Body of pancreas (tissue), 4 donors: Measurements from ENCODE around the gene TBK1. TPM values are rescaled to one million over a fixed set of nuclear protein-coding genes. Genes with fewer than 3 reads are reported as not detected.

Experiments used
- ATAC-seq: fragments of 150-250 bp; one replicate; pipeline ENCODE4 v1.9.1; 2016
- DNase-seq, 4 donors: peaks; one replicate each; pipeline ENCODE4 v3.0.0-alpha.2; 2019
- H3K27ac ChIP-seq, 4 donors: fragments of 200-600 bp; sonication (generic); 1 replicate in 3 of 4; 2 replicates in 1 of 4; pipeline versions ENCODE4 v1.5.1 to v1.6.1; 2016 to 2019; ENCODE audit warnings: mild to moderate bottlenecking in 1 of 4, mixed read lengths in 1 of 4, moderate library complexity in 1 of 4
- H3K27me3 ChIP-seq, 2 donors: fragments of 200-600 bp; sonication (generic); one replicate each; pipeline ENCODE4 v1.6.0; 2016; ENCODE audit warnings: mild to moderate bottlenecking in 1 of 2
- H3K36me3 ChIP-seq, 2 donors: fragments of 200-600 bp; sonication (generic); replicated peaks in 1 of 2; 2 replicates each; pipeline ENCODE4 v1.5.1; 2016; ENCODE audit warnings: low read depth in 2 of 2; ENCODE audit not compliant: insufficient read depth in 1 of 2
- H3K4me1 ChIP-seq: fragments of 200-600 bp; sonication (generic); one replicate; pipeline ENCODE4 v1.6.0; 2016
- H3K4me3 ChIP-seq, 2 donors: fragments of 200-600 bp; sonication (generic); 1 replicate in 1 of 2; 2 replicates in 1 of 2; pipeline ENCODE4 v1.5.1; 2016 to 2019
- H3K9me3 ChIP-seq, 3 donors: fragments of 200-600 bp; sonication (generic); 1 replicate in 2 of 3; 2 replicates in 1 of 3; pipeline ENCODE4 v1.5.1; 2016
- CTCF ChIP-seq, 7 experiments: fragments of 450-650 bp in 4 of 7; fragments of 200-600 bp in 3 of 7; sonication (generic) in 3 of 7; IDR thresholded peaks; one replicate each; pipeline ENCODE4 v1.5.1; 2016 to 2019; ENCODE audit warnings: antibody characterized with exemption in 7 of 7
- POLR2A ChIP-seq, 3 donors: fragments of 450-650 bp; IDR thresholded peaks; one replicate each; pipeline ENCODE4 v1.6.1; 2016; ENCODE audit warnings: antibody characterized with exemption in 3 of 3, mild to moderate bottlenecking in 2 of 3
- WGBS, 2 donors: methylation state at CpG; one replicate each; pipeline ENCODE4 v1.1.5; 2017; 5-methylcytosine and 5-hydroxymethylcytosine counted together
- intact Hi-C: fragments of 100-400 bp; cut with DNase I; formaldehyde crosslinking; loops from one replicate; pipeline ENCODE4 v1.15.1; 2023
- total RNA-seq, 2 donors: library from RNA; depleted of rRNA; stranded (reverse); fragments of >200 nt; gene quantifications; one replicate each; pipeline ENCODE4 v1.1.0, GENCODE V29; 2016

TBK1 gene
- total RNA-seq, 2 donors from 2014 or later, result 11.2 to 14.8 TPM

DNA sequence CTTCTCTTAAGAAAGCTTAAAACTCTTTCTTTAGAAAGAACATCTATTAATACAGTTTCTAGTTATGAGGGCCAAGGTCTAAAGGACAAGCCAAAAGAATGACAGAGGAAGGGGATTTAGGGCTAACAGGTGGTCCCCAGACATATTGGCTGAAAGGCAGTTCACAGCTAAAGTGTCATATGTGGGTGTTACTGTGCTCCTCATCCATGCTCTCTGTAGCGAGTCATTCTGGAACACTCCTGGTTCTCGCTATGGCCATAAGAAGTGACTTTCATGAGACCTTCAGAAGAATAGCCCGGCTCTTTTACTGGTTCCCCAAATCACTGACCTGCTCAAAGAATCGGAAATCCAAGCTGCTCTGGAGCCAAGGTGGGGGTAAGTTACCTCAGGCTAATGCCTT, 55.0 kb downstream of the TBK1 start:
- Histone ChIP-seq H3K36me3 (no peaks in the 10 kb centered on the region), H3K4me3 (no peak overlapping the region), H3K9me3 (no peaks in the 10 kb centered on the region), H3K27me3 (no peaks in the 10 kb centered on the region), H3K4me1 (no peaks in the 10 kb centered on the region), H3K27ac (no peak overlapping the region)
- no peak for ATAC-seq
- TF ChIP-seq POLR2A (IDR thresholded peaks at IDR 0.05) (no peak), CTCF (IDR thresholded peaks at IDR 0.05) (no peak)
- intact Hi-C loops, result no loop called here
- DNase-seq, result no peak
- WGBS, 2 donors, result 83 to 94% methylated on average over 4 of the region's 4 CpGs

DNA sequence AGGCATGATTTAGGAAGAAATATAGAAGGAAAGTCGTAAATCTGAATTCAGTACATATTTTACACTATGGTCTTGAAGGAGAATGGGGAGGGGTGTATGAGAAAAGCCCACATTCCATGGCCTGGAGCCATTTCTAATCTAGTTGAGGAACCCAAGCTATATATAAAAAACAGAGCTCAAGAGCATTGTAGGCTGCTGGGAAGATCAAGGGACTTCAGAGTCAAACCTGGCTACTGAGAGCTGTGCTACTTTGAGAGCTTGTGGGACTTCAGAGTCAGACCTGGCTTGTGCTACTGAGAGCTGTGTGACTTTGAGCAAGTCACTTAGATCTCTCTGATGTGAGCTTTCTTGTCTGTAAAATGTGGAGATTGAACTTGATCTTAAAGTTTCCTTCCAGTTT, 58.7 kb downstream of the TBK1 start:
- WGBS, 2 donors, result 65 to 75% methylated on average over 1 of the region's 1 CpG
- Histone ChIP-seq H3K27me3 (no peaks in the 10 kb centered on the region), H3K9me3 (no peaks in the 10 kb centered on the region), H3K36me3 (no peaks in the 10 kb centered on the region), H3K27ac (no peak overlapping the region), H3K4me3 (no peak overlapping the region), H3K4me1 (no peaks in the 10 kb centered on the region)
- TF ChIP-seq POLR2A (IDR thresholded peaks at IDR 0.05) (no peak), CTCF (IDR thresholded peaks at IDR 0.05) (no peak)
- intact Hi-C loops, result no loop called here
- ATAC-seq (no peak), DNase-seq (no peak)

- Histone ChIP-seq H3K4me3 (no peak overlapping the region), H3K9me3 (no peaks in the 10 kb centered on the region), H3K27ac (no peak overlapping the region), H3K4me1 (no peaks in the 10 kb centered on the region), H3K36me3 (no peaks in the 10 kb centered on the region), H3K27me3 (no peaks in the 10 kb centered on the region)
- DNase-seq (no peak), ATAC-seq (no peak)
- WGBS, 2 donors, result 76 to 79% methylated on average over 5 of the region's 5 CpGs
- intact Hi-C loops, result no loop called here
- TF ChIP-seq POLR2A (IDR thresholded peaks at IDR 0.05) (no peak), CTCF (IDR thresholded peaks at IDR 0.05) (no peak)
These were observed 66.5 kb downstream of the TBK1 start for GRCh38 chr12:64518396-64518795.

- Histone ChIP-seq H3K36me3 (no peaks in the 10 kb centered on the region), H3K4me1 (no peaks in the 10 kb centered on the region), H3K9me3 (no peaks in the 10 kb centered on the region), H3K4me3 (no peak overlapping the region), H3K27ac (no peak overlapping the region), H3K27me3 (no peaks in the 10 kb centered on the region)
- no peak for ATAC-seq
- no peak for TF ChIP-seq POLR2A (IDR thresholded peaks at IDR 0.05)
- no peak for TF ChIP-seq CTCF (IDR thresholded peaks at IDR 0.05)
- intact Hi-C loops, result no loop called here
- DNase-seq, result no peak
- WGBS, 2 donors, result 70 to 76% methylated on average over 3 of the region's 3 CpGs
These were observed 69.9 kb downstream of the TBK1 start for GRCh38 chr12:64521833-64522232.

GRCh38 chr12:64522316-64522715, 70.4 kb downstream of the TBK1 start:
- Histone ChIP-seq H3K27me3 (no peaks in the 10 kb centered on the region), H3K36me3 (no peaks in the 10 kb centered on the region), H3K27ac (no peak overlapping the region), H3K4me3 (no peak overlapping the region), H3K9me3 (no peaks in the 10 kb centered on the region), H3K4me1 (no peaks in the 10 kb centered on the region)
- 34 to 41% methylated on average over 5 of the region's 5 CpGs for WGBS, 2 donors
- ATAC-seq (no peak), DNase-seq (no peak)
- no peak for TF ChIP-seq POLR2A (IDR thresholded peaks at IDR 0.05)
- TF ChIP-seq CTCF (IDR thresholded peaks at IDR 0.05), result no peak
- intact Hi-C loops, result no loop called here
